WERI-Rb-1 (cell line): Measurements from ENCODE around the gene IFRD1.
"Not testable (repeated sequence)": the region's sequence is repeated elsewhere in the genome, so short reads cannot be mapped to it uniquely, and the experiment has no call there.

Source experiments
- DNase-seq: peaks from one replicate; pipeline ENCODE4 v3.0.0-alpha.2; 2020
- H3K27ac ChIP-seq: fragments of 250-450 bp; sonication (Bioruptor Pico); 2 replicates; pipeline ENCODE4 v1.5.1; 2020; ENCODE audit warnings: mild to moderate bottlenecking, moderate library complexity
- H3K27me3 ChIP-seq: fragments of 250-450 bp; sonication (Bioruptor Pico); 2 replicates; pipeline ENCODE4 v1.5.1; 2021; ENCODE audit warnings: mild to moderate bottlenecking, low read depth, moderate library complexity; ENCODE audit not compliant: insufficient read depth, severe bottlenecking
- H3K36me3 ChIP-seq: fragments of 250-450 bp; sonication (Bioruptor Pico); 2 replicates; pipeline ENCODE4 v1.5.1; 2020; ENCODE audit warnings: mild to moderate bottlenecking, moderate library complexity
- H3K4me3 ChIP-seq: 2 replicates; pipeline ENCODE4 v1.5.1; 2011; ENCODE audit warnings: low read depth, mild to moderate bottlenecking, control low read depth, low read length
- H3K9me3 ChIP-seq: fragments of 250-450 bp; sonication (Bioruptor Pico); 2 replicates; pipeline ENCODE4 v1.5.1; 2021; ENCODE audit warnings: mild to moderate bottlenecking, moderate library complexity; ENCODE audit not compliant: severe bottlenecking
- TF ChIP-seq, protein P1 (sequence below): IDR thresholded peaks from 2 replicates; pipeline ENCODE4 v1.5.1; 2011; ENCODE audit warnings: low read depth, mild to moderate bottlenecking, control low read depth, inconsistent platforms, low read length

The IFRD1 gene

GRCh38 chr7:112512451-112513210 is 62.4 kb downstream of the IFRD1 start:
- Histone ChIP-seq H3K4me3 (no peak overlapping the region), H3K9me3 (no peaks in the 10 kb centered on the region), H3K27me3 (no peaks in the 10 kb centered on the region), H3K36me3 (no peaks in the 10 kb centered on the region), H3K27ac (no peak overlapping the region)
- DNase-seq: no peak
- TF ChIP-seq, protein P1, sequence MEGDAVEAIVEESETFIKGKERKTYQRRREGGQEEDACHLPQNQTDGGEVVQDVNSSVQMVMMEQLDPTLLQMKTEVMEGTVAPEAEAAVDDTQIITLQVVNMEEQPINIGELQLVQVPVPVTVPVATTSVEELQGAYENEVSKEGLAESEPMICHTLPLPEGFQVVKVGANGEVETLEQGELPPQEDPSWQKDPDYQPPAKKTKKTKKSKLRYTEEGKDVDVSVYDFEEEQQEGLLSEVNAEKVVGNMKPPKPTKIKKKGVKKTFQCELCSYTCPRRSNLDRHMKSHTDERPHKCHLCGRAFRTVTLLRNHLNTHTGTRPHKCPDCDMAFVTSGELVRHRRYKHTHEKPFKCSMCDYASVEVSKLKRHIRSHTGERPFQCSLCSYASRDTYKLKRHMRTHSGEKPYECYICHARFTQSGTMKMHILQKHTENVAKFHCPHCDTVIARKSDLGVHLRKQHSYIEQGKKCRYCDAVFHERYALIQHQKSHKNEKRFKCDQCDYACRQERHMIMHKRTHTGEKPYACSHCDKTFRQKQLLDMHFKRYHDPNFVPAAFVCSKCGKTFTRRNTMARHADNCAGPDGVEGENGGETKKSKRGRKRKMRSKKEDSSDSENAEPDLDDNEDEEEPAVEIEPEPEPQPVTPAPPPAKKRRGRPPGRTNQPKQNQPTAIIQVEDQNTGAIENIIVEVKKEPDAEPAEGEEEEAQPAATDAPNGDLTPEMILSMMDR: no peak

GRCh38 chr7:112515989-112516388 is 65.7 kb downstream of the IFRD1 start:
- no peaks in the 10 kb centered on the region for H3K9me3 ChIP-seq
- no peaks in the 10 kb centered on the region for H3K36me3 ChIP-seq
- no peak overlapping the region for H3K4me3 ChIP-seq
- H3K27me3 ChIP-seq: no peaks in the 10 kb centered on the region
- TF ChIP-seq, protein P1: no peak
- no peak overlapping the region for H3K27ac ChIP-seq
- DNase-seq: no peak

- not testable (repeated sequence) for H3K27me3 ChIP-seq, H3K4me3 ChIP-seq, DNase-seq, H3K27ac ChIP-seq, H3K36me3 ChIP-seq, H3K9me3 ChIP-seq
Measured at GRCh38 chr7:112516418-112516817, 66.2 kb downstream of the IFRD1 start.

DNA sequence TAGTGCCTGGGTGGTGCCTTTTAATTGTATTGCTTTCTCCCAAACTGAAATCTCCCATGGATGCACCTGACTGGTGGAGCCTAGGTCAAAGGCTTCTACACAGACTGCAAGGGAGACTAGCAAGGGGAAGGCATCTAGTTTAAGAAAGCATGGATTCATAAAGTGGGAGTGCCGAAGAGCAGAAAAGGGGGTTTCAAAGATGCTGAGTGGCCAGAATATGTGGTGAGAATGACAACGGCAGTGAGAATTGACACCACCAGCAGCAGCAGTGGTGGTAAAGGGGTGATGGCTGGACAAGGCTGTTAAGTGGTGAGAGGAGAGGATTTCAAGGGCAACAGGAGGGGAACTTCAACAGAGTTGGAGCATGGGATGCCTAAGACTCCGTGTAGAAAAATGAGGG is 67.2 kb downstream of the IFRD1 start:
- Histone ChIP-seq H3K27ac (no peak overlapping the region), H3K36me3 (no peaks in the 10 kb centered on the region), H3K4me3 (no peak overlapping the region), H3K27me3 (no peaks in the 10 kb centered on the region), H3K9me3 (no peaks in the 10 kb centered on the region)
- DNase-seq: no peak
- TF ChIP-seq, protein P1: no peak

DNA sequence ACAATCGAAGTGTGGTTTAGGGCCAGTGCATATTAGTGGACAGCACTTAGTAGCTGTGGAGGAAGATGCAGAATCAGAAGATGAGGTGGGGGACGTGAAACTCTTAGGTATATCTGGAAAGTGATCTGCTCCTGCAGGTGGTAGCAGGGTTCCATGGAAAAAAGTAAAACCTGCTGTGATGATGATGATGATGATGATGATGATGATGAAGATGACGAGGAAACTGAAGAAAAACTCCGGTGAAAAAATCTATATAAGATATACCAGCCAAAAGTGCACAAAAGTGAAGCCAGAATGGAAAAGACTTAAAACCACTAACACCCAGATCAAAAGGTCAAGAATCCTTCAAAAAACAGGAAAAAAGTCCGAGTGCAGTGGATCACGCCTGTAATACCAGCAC is 70.5 kb downstream of the IFRD1 start:
- H3K4me3 ChIP-seq: no peak overlapping the region
- no peaks in the 10 kb centered on the region for H3K27me3 ChIP-seq
- DNase-seq: no peak
- no peaks in the 10 kb centered on the region for H3K9me3 ChIP-seq
- no peak overlapping the region for H3K27ac ChIP-seq
- no peaks in the 10 kb centered on the region for H3K36me3 ChIP-seq
- TF ChIP-seq, protein P1: no peak

- H3K36me3 ChIP-seq: no peaks in the 10 kb centered on the region
- TF ChIP-seq, protein P1: no peak
- H3K27me3 ChIP-seq: peaks cover 2% of the 10 kb centered on the region
- H3K4me3 ChIP-seq: no peak overlapping the region
- DNase-seq: no peak
- no peaks in the 10 kb centered on the region for H3K9me3 ChIP-seq
- H3K27ac ChIP-seq: no peak overlapping the region
Measured at GRCh38 chr7:112521942-112522341, 71.7 kb downstream of the IFRD1 start.
